Measurements from ENCODE around the gene ITGB5. TPM values are rescaled to one million over a fixed set of nuclear protein-coding genes. Genes with fewer than 3 reads are reported as not detected.
"Not testable (repeated sequence)": the region's sequence is repeated elsewhere in the genome, so short reads cannot be mapped to it uniquely, and the experiment has no call there.

The ITGB5 gene
- total RNA-seq, 1 donor from 2014 or later, result 46.0 TPM

- H3K4me1 Mint-ChIP-seq (ENCODE audit: unreplicated experiment), result peaks cover 28% of the 10 kb centered on the region
- no peak overlapping the region for H3K4me3 Mint-ChIP-seq
- no peak for DNase-seq (ENCODE audit: extremely low spot score, unreplicated experiment)
- no peaks in the 10 kb centered on the region for H3K36me3 Mint-ChIP-seq
- H3K27me3 Mint-ChIP-seq, result no peaks in the 10 kb centered on the region
- no peak overlapping the region for H3K27ac Mint-ChIP-seq
- TF ChIP-seq, protein P1, sequence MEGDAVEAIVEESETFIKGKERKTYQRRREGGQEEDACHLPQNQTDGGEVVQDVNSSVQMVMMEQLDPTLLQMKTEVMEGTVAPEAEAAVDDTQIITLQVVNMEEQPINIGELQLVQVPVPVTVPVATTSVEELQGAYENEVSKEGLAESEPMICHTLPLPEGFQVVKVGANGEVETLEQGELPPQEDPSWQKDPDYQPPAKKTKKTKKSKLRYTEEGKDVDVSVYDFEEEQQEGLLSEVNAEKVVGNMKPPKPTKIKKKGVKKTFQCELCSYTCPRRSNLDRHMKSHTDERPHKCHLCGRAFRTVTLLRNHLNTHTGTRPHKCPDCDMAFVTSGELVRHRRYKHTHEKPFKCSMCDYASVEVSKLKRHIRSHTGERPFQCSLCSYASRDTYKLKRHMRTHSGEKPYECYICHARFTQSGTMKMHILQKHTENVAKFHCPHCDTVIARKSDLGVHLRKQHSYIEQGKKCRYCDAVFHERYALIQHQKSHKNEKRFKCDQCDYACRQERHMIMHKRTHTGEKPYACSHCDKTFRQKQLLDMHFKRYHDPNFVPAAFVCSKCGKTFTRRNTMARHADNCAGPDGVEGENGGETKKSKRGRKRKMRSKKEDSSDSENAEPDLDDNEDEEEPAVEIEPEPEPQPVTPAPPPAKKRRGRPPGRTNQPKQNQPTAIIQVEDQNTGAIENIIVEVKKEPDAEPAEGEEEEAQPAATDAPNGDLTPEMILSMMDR (conservative IDR thresholded peaks at IDR 0.05), result no peak
- no peaks in the 10 kb centered on the region for H3K9me3 Mint-ChIP-seq
Observed at GRCh38 chr3:124787476-124788195, 99.5 kb downstream of the ITGB5 start.

DNA sequence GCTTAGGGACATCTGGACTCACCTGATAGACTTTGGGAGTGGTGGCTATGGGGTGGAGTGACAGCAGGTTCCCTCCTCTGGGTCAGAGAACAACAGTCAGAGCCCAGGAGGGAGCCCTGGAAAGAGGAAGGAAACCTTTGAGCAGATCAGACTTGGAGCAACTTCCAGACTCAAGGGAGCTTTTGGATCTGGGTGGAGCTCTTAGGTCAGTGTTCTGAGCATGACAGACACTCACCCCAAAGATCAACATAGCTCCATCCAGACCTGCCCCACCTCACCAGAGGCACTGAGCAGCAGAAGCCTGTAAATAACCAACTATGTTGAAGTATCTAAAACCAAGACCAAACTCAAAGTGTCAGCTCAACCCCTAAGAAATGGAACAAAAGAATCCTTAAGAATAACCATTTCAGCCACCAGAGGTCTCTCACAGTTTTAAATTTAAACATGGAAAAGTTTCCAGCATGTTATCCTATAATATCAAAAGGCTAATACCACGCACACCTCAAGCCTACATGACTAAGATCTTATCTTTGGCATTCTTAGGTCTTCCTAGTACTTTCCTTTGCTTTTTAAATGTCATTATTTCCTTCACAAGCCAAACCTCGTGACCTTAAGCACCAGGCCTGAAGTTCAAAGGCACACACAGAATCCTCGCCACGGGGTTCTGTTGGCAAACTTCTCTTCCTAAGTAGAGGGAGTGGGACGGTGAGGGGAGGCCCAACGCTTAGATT is 100.5 kb downstream of the ITGB5 start:
- peak overlapping the region; percentile 16 for H3K27ac Mint-ChIP-seq
- TF ChIP-seq, protein P1 (conservative IDR thresholded peaks at IDR 0.05), result peak; percentile 62
- no peaks in the 10 kb centered on the region for H3K36me3 Mint-ChIP-seq
- H3K9me3 Mint-ChIP-seq, result no peaks in the 10 kb centered on the region
- H3K4me3 Mint-ChIP-seq, result no peak overlapping the region
- peaks cover 20% of the 10 kb centered on the region for H3K4me1 Mint-ChIP-seq (ENCODE audit: unreplicated experiment)
- no peak for DNase-seq (ENCODE audit: extremely low spot score, unreplicated experiment)
- no peaks in the 10 kb centered on the region for H3K27me3 Mint-ChIP-seq

DNA sequence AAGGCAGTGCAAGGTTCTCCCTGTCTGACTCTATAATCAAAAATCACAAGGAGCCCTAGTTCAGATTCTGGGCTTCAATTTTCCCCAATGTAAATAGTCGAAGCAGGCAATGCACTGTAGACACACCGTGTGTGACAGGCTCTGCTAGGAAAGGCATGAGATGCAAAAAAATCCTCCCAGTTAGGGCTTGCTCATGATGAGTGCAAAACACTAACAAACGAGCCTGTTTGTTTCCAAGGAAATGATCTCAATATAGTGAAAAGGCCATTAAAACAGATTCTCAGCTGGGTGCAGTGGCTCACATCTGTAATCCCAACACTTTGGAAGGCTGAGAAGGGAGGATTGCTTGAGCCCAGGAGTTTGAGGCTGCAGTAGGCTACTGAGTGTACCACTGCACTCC is 101.2 kb downstream of the ITGB5 start:
- Mint-ChIP-seq H3K27ac (no peak overlapping the region), H3K4me1 (ENCODE audit: unreplicated experiment) (peaks cover 19% of the 10 kb centered on the region)

GRCh38 chr3:124784686-124785382 is 102.3 kb downstream of the ITGB5 start:
- Mint-ChIP-seq H3K27ac (no peak overlapping the region), H3K4me3 (no peak overlapping the region), H3K36me3 (no peaks in the 10 kb centered on the region), H3K27me3 (no peaks in the 10 kb centered on the region), H3K4me1 (ENCODE audit: unreplicated experiment) (peaks cover 22% of the 10 kb centered on the region), H3K9me3 (no peaks in the 10 kb centered on the region)
- no peak for DNase-seq (ENCODE audit: extremely low spot score, unreplicated experiment)
- TF ChIP-seq, protein P1 (conservative IDR thresholded peaks at IDR 0.05), result no peak

More for the DNA sequence above, 101.2 kb downstream of the ITGB5 start:
- H3K4me3 Mint-ChIP-seq, result no peak overlapping the region
- no peaks in the 10 kb centered on the region for H3K27me3 Mint-ChIP-seq
- no peaks in the 10 kb centered on the region for H3K9me3 Mint-ChIP-seq
- H3K36me3 Mint-ChIP-seq, result no peaks in the 10 kb centered on the region
- TF ChIP-seq, protein P1 (conservative IDR thresholded peaks at IDR 0.05), result no peak
- DNase-seq (ENCODE audit: extremely low spot score, unreplicated experiment), result no peak

- H3K27me3 Mint-ChIP-seq, result no peaks in the 10 kb centered on the region
- peaks cover 28% of the 10 kb centered on the region for H3K4me1 Mint-ChIP-seq (ENCODE audit: unreplicated experiment)
- no peak for DNase-seq (ENCODE audit: extremely low spot score, unreplicated experiment)
- no peak overlapping the region for H3K27ac Mint-ChIP-seq
- H3K4me3 Mint-ChIP-seq, result no peak overlapping the region
- no peaks in the 10 kb centered on the region for H3K36me3 Mint-ChIP-seq
- H3K9me3 Mint-ChIP-seq, result no peaks in the 10 kb centered on the region
- TF ChIP-seq, protein P1 (conservative IDR thresholded peaks at IDR 0.05), result no peak
Observed at GRCh38 chr3:124783696-124784095, 103.5 kb downstream of the ITGB5 start.

- not testable (repeated sequence) for H3K36me3 Mint-ChIP-seq; H3K27ac Mint-ChIP-seq; H3K4me3 Mint-ChIP-seq; H3K27me3 Mint-ChIP-seq; DNase-seq (ENCODE audit: extremely low spot score, unreplicated experiment); H3K9me3 Mint-ChIP-seq
- H3K4me1 Mint-ChIP-seq (ENCODE audit: unreplicated experiment), result peaks cover 39% of the 10 kb centered on the region
Observed at GRCh38 chr3:124782377-124782712, 104.8 kb downstream of the ITGB5 start.
